GM12892 (cell line): ENCODE data around the gene KAT2B.

Experiments used
- POLR2A ChIP-seq: IDR thresholded peaks from 2 replicates; pipeline ENCODE4 v1.6.1; 2011; ENCODE audit warnings: low read depth, low read length, control low read depth
- POLR2AphosphoS5 ChIP-seq: IDR thresholded peaks from 2 replicates; pipeline ENCODE4 v1.6.1; 2011; ENCODE audit warnings: low read depth, low read length, control low read depth

DNA sequence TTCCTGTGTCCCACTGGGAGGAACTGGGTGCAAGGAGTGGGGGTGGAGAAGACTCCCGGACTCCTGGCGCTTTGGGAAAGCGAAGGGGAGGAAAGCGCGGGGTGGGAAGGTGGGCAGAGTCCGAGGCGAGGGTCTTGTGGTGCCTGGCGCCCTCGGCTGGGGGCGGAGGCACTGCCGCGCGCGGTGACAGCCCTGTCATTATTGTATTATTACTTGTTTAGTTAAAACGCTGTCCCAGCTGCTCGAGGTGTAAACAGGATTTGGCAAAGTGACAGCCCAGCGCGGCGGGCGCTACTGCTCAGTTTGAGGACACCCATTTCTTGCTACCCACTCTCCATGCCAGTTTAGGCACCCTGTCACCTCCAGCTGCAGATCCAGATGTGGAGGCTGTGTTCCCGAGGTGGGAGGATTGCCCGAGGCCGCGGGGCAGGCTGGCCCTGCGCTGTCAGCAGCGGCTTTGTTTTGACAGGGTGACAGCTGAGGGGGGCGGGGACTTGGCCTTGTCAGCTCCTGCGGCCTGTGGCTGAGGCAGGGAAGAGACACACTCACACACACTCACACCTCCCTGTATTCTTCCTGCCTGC lies 1.0 kb downstream of the KAT2B start:
- TF ChIP-seq POLR2A (no peak), POLR2AphosphoS5 (no peak)
